Gastrocnemius medialis (tissue), 4 donors: ENCODE data around the gene NME4. TPM values are rescaled to one million over a fixed set of nuclear protein-coding genes. Genes with fewer than 3 reads are reported as not detected.

ENCODE experiments used
- ATAC-seq, 2 donors: fragments of 150-250 bp; one replicate each; pipeline ENCODE4 v1.9.1; 2016
- DNase-seq, 2 donors: peaks; one replicate each; pipeline ENCODE4 v3.0.0-alpha.2; 2019
- H3K27ac ChIP-seq, 4 donors: fragments of 200-600 bp; sonication (generic); 1 replicate in 1 of 4; 2 replicates in 3 of 4; pipeline ENCODE4 v1.5.1; 2016 to 2018; ENCODE audit warnings: mild to moderate bottlenecking in 2 of 4, moderate library complexity in 1 of 4
- H3K27me3 ChIP-seq, 3 donors: fragments of 200-600 bp; sonication (generic) in 2 of 3; 1 replicate in 1 of 3; 2 replicates in 2 of 3; pipeline versions ENCODE4 v1.5.1 to v1.6.0; 2016 to 2019; ENCODE audit warnings: mild to moderate bottlenecking in 1 of 3, moderate library complexity in 1 of 3
- H3K36me3 ChIP-seq, 2 donors: fragments of 200-600 bp; sonication (generic) in 1 of 2; one replicate each; pipeline ENCODE4 v1.5.1; 2017 to 2018
- H3K4me1 ChIP-seq, 2 donors: fragments of 200-600 bp; sonication (generic) in 1 of 2; one replicate each; pipeline ENCODE4 v1.5.1; 2016 to 2017; ENCODE audit warnings: mild to moderate bottlenecking in 2 of 2
- H3K4me3 ChIP-seq, 4 donors: fragments of 200-600 bp; sonication (generic) in 3 of 4; 1 replicate in 1 of 4; 2 replicates in 3 of 4; pipeline ENCODE4 v1.5.1; 2016 to 2019; ENCODE audit warnings: mild to moderate bottlenecking in 2 of 4
- H3K9me3 ChIP-seq, 3 donors: fragments of 200-600 bp; sonication (generic) in 2 of 3; 1 replicate in 1 of 3; 2 replicates in 2 of 3; pipeline ENCODE4 v1.5.1; 2016 to 2019
- POLR2A ChIP-seq, 2 donors: fragments of 450-650 bp; IDR thresholded peaks; one replicate each; pipeline ENCODE4 v1.6.1; 2017; ENCODE audit warnings: antibody characterized with exemption in 2 of 2, mild to moderate bottlenecking in 2 of 2, moderate library complexity in 2 of 2
- in situ Hi-C, 4 donors: fragments of 200-750 bp; cut with MboI; loops; one replicate each; pipeline versions ENCODE4 v1.15.0 to v1.8.0; 2017; ENCODE audit warnings: low sequenced_read_pairs in 4 of 4
- intact Hi-C: fragments of 100-400 bp; cut with DNase I; formaldehyde crosslinking; loops from one replicate; pipeline ENCODE4 v1.15.1; 2023; ENCODE audit warnings: low total_unique reads
- total RNA-seq, 4 donors: library from RNA; depleted of rRNA; stranded (reverse); fragments of >200 nt; gene quantifications; one replicate each; pipeline versions ENCODE4 v1.1.0 to v1.2.3, GENCODE V29; 2016
- TF ChIP-seq, protein P1 (sequence below), 5 experiments: fragments of 450-650 bp in 3 of 5; fragments of 200-600 bp in 2 of 5; sonication (generic) in 2 of 5; IDR thresholded peaks in 4 of 5; conservative IDR thresholded peaks in 1 of 5; 1 replicate in 4 of 5; 2 replicates in 1 of 5; pipeline ENCODE4 v1.5.1; 2016 to 2019; ENCODE audit warnings: antibody characterized with exemption in 5 of 5, mild to moderate bottlenecking in 3 of 5, moderate library complexity in 3 of 5

Gene NME4
- total RNA-seq, 4 donors from 2014 or later: 11.6 to 19.3 (median 16.3) TPM

DNA sequence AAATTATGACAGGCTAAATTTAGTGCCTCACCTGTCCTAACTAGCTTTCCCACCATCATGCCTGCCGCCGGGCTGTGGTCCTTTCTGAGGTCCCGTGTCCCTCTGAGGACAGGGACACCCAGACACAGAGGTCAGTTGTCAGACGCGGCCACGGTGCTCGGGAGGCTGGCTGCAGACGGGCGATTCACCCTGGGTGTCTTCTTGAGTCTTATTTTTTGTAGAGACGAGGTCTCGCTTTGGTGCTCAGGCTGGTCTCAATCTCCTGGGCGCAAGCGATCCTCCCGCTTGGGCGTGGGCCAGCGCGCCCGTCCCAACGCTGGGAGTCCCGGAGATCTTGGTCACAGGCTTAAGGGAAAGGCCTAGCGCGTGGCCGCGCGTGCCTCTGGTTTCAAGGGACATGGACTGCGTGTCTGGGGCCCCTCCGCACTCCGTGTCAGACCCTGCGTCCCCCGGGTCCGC is 27.7 kb downstream of the NME4 start:
- peak; percentile 25 to 48 for ATAC-seq
- H3K9me3 ChIP-seq: no peaks in the 10 kb centered on the region
- TF ChIP-seq, protein P1, sequence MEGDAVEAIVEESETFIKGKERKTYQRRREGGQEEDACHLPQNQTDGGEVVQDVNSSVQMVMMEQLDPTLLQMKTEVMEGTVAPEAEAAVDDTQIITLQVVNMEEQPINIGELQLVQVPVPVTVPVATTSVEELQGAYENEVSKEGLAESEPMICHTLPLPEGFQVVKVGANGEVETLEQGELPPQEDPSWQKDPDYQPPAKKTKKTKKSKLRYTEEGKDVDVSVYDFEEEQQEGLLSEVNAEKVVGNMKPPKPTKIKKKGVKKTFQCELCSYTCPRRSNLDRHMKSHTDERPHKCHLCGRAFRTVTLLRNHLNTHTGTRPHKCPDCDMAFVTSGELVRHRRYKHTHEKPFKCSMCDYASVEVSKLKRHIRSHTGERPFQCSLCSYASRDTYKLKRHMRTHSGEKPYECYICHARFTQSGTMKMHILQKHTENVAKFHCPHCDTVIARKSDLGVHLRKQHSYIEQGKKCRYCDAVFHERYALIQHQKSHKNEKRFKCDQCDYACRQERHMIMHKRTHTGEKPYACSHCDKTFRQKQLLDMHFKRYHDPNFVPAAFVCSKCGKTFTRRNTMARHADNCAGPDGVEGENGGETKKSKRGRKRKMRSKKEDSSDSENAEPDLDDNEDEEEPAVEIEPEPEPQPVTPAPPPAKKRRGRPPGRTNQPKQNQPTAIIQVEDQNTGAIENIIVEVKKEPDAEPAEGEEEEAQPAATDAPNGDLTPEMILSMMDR (IDR thresholded peaks at IDR 0.05 in 4 of 5, conservative IDR thresholded peaks at IDR 0.05 in 1 of 5): peak in 1 of 5 experiments; percentile 11
- peak in 1 of 2 donors; percentile 80 for TF ChIP-seq POLR2A (IDR thresholded peaks at IDR 0.05)
- H3K27ac ChIP-seq: peak overlapping the region; percentile 93 to 100 (median 99)
- H3K4me3 ChIP-seq: peak overlapping the region; percentile 62 to 76 (median 70)
- intact Hi-C loops: loop anchor here (1.0 to 2.0 kb wide), 4 partner anchors 22 to 165 kb away; partner anchors contain the start of gene CAPN15
- H3K36me3 ChIP-seq: no peaks in the 10 kb centered on the region
- in situ Hi-C loops: no loop called here
- no peaks in the 10 kb centered on the region for H3K27me3 ChIP-seq
- H3K4me1 ChIP-seq: peaks cover 41 to 44% of the 10 kb centered on the region in 2 donors
- DNase-seq: no peak

DNA sequence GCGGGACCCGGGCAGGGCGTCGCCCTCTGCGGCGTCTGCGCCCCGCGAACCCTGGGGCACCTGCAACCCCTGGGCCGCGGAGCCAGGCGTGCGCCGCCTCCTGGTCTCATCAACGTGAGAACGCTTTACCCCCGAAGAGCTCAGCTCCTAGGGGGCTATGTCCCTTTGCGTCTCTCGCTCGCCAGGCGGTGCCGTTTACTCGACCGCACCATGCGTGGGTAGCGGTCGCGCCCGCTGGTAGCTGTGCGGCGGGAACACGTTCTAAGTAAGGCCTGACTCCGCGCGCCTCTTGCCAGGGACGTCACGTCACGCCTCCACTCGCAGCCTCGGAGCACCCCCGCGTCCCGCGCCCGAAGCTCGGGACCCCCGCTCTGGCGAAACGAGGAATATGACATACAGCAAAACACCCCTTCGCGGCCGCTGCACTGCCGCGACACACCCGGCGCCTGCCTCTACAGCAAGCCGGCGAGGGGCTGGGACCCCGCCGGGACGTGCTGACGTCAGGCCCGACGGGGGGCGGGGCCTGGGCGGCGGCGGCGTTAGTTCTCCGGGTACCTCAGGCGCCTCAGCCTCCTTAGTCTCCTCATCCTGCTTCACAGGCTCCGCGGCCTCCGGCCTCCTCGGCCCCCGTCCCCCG is 28.2 kb downstream of the NME4 start, which contains the start of gene RAB11FIP3:
TSS of gene RAB11FIP3 (plus strand) at position 568 of the 637 bp plus-strand sequence. CDS start 358 bp downstream, outside the sequence.
- H3K4me1 ChIP-seq: peaks cover 46 to 50% of the 10 kb centered on the region in 2 donors
- in situ Hi-C loops: no loop called here

DNA sequence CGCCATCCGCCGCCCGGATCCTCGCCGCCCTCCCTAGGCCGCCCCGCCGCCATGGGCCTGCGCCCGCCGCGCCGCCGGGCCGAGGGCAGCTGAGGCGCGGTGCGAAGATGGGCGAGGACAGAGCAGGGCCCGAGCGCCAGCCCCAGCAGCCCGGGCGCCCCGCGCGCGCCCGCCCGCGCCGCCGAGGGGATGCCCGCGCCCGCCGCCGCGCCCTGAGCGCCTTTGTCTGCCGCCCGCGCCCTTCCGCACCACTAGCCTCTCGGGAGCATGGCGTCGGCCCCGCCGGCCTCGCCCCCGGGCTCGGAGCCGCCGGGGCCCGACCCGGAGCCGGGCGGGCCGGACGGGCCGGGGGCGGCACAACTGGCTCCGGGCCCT is 28.7 kb downstream of the NME4 start:
- H3K27ac ChIP-seq: peak overlapping the region; percentile 93 to 100 (median 99)
- H3K27me3 ChIP-seq: no peaks in the 10 kb centered on the region
- in situ Hi-C loops (no loop called here), intact Hi-C loops (loop anchor here (1.0 to 2.0 kb wide), 3 partner anchors 101 to 164 kb away; partner anchors contain the start of gene CAPN15)
- H3K4me1 ChIP-seq: peaks cover 49 to 53% of the 10 kb centered on the region in 2 donors
- H3K36me3 ChIP-seq: no peaks in the 10 kb centered on the region
- ATAC-seq (peak; percentile 5), DNase-seq (no peak)
- H3K4me3 ChIP-seq: peak overlapping the region; percentile 62 to 76 (median 70)
- TF ChIP-seq POLR2A (IDR thresholded peaks at IDR 0.05): no peak
- TF ChIP-seq, protein P1 (IDR thresholded peaks at IDR 0.05 in 4 of 5, conservative IDR thresholded peaks at IDR 0.05 in 1 of 5): no peak
- H3K9me3 ChIP-seq: no peaks in the 10 kb centered on the region

More for the DNA sequence above, 28.2 kb downstream of the NME4 start, which contains the start of gene RAB11FIP3:
- H3K4me3 ChIP-seq: peak within 1 kb of the TSS; percentile 69 to 76 (median 72)
- DNase-seq: peak; percentile 80 to 81
- TF ChIP-seq, protein P1 (IDR thresholded peaks at IDR 0.05 in 4 of 5, conservative IDR thresholded peaks at IDR 0.05 in 1 of 5): peak in 2 of 5 experiments; percentile 28 to 29
- peak; percentile 98 to 99 for TF ChIP-seq POLR2A (IDR thresholded peaks at IDR 0.05)
- H3K27me3 ChIP-seq: no peaks in the 10 kb centered on the region
- peak; percentile 59 to 71 for ATAC-seq
- H3K36me3 ChIP-seq: no peaks in the 10 kb centered on the region
- intact Hi-C loops: loop anchor here (1.0 to 2.0 kb wide), 3 partner anchors 102 to 164 kb away; partner anchors contain the start of gene CAPN15
- H3K27ac ChIP-seq: peak within 1 kb of the TSS; percentile 93 to 100 (median 99)
- H3K9me3 ChIP-seq: no peaks in the 10 kb centered on the region

DNA sequence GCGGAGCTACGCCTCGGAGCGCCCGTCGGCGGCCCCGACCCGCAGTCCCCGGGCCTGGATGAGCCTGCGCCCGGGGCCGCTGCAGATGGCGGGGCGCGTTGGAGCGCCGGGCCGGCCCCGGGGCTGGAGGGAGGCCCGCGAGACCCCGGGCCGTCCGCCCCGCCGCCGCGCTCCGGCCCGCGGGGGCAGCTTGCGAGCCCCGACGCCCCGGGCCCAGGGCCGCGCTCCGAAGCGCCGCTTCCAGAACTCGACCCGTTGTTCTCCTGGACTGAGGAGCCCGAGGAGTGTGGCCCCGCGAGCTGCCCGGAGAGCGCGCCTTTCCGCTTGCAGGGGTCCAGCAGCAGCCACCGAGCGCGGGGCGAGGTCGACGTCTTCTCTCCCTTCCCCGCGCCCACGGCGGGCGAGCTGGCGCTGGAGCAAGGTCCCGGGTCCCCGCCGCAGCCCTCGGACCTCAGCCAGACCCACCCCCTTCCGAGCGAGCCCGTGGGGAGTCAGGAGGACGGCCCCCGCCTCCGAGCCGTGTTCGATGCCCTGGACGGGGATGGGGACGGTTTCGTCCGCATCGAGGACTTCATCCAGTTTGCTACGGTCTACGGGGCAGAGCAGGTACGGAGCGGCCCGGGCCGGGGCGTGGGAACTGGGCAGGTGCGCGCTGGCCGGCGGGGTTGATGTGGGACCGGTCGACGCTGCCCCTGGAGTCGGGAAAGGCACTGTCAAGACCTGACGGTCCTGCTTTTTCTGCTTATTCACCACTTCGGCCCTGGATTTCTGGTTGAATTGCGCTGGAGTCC is 29.3 kb downstream of the NME4 start:
- no peak for TF ChIP-seq POLR2A (IDR thresholded peaks at IDR 0.05)
- TF ChIP-seq, protein P1 (IDR thresholded peaks at IDR 0.05 in 4 of 5, conservative IDR thresholded peaks at IDR 0.05 in 1 of 5): no peak
- H3K4me3 ChIP-seq: peak overlapping the region; percentile 69 to 76 (median 70)
- no peaks in the 10 kb centered on the region for H3K27me3 ChIP-seq
- in situ Hi-C loops (no loop called here), intact Hi-C loops (no loop called here)
- peak overlapping the region; percentile 79 to 100 (median 89) for H3K27ac ChIP-seq
- no peaks in the 10 kb centered on the region for H3K9me3 ChIP-seq
- ATAC-seq: no peak
- no peak for DNase-seq
- H3K4me1 ChIP-seq: peaks cover 49 to 53% of the 10 kb centered on the region in 2 donors
- H3K36me3 ChIP-seq: no peaks in the 10 kb centered on the region
